GM12865 (cell line): ENCODE data around the gene ZSWIM8.

Experiments
- DNase-seq: peaks from one replicate; pipeline ENCODE4 v3.0.0; 2010; ENCODE audit warnings: low read depth
- H3K4me3 ChIP-seq: 2 replicates; pipeline ENCODE4 v1.5.1; 2011; ENCODE audit warnings: mild to moderate bottlenecking, low read depth, low read length, control low read depth
- CTCF ChIP-seq: IDR thresholded peaks from 2 replicates; pipeline ENCODE4 v1.5.1; 2011; ENCODE audit warnings: low read length, control low read depth, low read depth, inconsistent platforms; ENCODE audit not compliant: insufficient read depth; ENCODE audit errors: missing control alignments

Gene ZSWIM8

GRCh38 chr10:73750819-73751218 lies 34.6 kb upstream of the ZSWIM8 start:
- no peak overlapping the region for H3K4me3 ChIP-seq
- no peak for DNase-seq
- no peak for TF ChIP-seq CTCF

DNA sequence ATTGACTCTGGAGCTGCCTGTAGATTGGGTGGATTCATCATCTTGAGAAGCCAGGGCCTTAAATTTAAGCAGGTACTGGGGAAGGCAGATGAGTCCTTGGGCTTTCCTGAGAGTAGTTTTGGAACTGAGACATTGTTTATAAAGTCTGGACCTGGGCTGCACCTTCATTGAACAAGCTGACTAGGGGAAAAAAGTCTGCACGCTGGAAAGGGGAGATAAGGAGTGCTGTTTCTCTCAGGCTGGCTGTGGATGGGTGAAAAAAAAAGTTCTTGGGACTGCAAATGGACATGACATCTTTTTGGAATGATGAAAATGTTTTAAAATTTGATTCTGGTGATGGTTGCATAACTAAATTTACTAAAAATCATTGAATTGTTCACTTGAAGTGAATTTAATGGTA lies 29.2 kb upstream of the ZSWIM8 start:
- DNase-seq, result no peak
- no peak overlapping the region for H3K4me3 ChIP-seq
- no peak for TF ChIP-seq CTCF

- TF ChIP-seq CTCF, result no peak
- no peak overlapping the region for H3K4me3 ChIP-seq
These were observed 26.5 kb upstream of the ZSWIM8 start for GRCh38 chr10:73758704-73759511.

GRCh38 chr10:73759512-73760115 lies 25.8 kb upstream of the ZSWIM8 start:
- no peak overlapping the region for H3K4me3 ChIP-seq
- no peak for TF ChIP-seq CTCF
- no peak for DNase-seq

More at GRCh38 chr10:73758704-73759511, 26.5 kb upstream of the ZSWIM8 start:
- no peak for DNase-seq

DNA sequence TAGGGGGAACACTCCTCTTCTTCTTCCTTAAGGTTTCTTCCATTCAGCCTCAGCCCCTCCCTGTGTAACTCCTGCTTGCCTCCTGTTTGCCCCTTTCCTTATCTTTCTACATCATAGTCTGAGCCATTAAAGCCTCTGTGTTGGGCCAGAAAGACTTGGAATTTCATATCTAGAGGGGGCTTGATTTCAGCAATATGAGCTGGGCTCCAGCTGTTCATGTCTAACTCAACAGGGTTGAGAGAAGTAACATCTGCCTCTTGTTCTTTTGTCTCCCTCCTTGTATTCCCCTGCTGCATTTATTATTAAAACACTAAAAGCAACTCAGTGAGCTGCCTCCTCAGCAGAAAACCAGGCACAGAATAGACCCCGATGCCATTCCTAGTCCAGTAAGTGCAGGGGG lies 23.6 kb upstream of the ZSWIM8 start:
- DNase-seq, result no peak
- no peak overlapping the region for H3K4me3 ChIP-seq
- TF ChIP-seq CTCF, result no peak

DNA sequence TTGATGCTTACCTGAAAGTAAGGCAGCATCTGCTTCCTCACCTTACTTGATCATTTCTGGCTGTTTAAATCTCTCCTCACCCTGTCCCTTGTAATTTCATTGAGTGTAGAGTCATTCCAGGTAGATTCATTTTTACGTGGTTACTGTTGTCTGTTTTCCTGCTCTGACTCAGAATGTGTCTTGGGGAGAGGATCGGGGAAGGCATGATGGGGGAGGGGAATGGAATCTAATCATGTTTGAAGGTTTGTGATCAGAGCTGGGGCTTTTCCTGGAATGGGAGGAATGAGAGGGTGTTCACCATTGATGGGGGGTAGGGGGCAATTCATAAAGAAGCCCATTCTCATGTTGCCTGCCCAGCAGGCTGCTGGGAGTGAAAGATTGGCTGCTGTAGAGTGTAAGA lies 22.5 kb upstream of the ZSWIM8 start:
- no peak overlapping the region for H3K4me3 ChIP-seq
- DNase-seq, result peak; percentile 33
- no peak for TF ChIP-seq CTCF

DNA sequence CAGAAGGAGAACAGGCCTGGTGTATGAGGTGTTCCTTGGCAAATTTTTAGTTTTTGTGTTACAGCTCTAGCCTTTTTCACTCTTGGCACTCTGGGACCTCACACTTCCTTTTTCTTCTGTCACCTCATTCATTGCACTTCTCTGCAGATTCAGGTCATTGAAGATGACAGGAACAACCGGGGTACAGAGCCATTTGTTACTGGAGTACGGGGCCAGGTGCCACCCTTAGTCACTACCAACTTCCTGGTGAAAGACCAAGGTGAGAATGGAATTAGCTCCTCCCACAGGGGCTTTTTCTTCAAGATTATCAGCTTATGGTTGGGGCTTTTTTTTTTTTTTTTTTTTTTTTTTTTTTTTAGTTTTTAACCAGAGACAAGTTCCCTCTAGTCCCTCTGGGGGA lies 22.1 kb upstream of the ZSWIM8 start:
- H3K4me3 ChIP-seq, result no peak overlapping the region
- no peak for TF ChIP-seq CTCF
- peak; percentile 34 for DNase-seq
